ENCODE results near the gene CIAO3.

DNA sequence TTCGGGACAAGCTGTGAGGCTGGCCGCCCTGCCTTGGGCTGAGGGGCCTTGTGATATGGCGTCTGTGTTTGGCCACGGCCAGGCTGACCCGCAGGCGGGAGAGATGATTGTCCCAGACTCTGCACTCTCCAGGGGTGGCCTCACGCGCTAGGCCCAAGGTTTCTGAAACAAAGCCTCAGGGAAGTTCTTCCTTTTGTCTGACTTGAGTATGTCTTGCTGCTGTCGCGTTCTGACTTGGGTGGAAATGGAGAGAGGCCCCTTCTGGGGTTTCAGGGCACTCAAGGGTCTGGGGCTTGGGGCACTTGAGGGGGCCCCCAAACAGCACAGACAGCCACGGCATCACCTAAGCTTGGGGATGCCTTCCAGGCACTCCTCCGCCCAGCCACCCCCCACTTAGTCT is 29.7 kb downstream of the CIAO3 start:
- TF ChIP-seq, protein P1, sequence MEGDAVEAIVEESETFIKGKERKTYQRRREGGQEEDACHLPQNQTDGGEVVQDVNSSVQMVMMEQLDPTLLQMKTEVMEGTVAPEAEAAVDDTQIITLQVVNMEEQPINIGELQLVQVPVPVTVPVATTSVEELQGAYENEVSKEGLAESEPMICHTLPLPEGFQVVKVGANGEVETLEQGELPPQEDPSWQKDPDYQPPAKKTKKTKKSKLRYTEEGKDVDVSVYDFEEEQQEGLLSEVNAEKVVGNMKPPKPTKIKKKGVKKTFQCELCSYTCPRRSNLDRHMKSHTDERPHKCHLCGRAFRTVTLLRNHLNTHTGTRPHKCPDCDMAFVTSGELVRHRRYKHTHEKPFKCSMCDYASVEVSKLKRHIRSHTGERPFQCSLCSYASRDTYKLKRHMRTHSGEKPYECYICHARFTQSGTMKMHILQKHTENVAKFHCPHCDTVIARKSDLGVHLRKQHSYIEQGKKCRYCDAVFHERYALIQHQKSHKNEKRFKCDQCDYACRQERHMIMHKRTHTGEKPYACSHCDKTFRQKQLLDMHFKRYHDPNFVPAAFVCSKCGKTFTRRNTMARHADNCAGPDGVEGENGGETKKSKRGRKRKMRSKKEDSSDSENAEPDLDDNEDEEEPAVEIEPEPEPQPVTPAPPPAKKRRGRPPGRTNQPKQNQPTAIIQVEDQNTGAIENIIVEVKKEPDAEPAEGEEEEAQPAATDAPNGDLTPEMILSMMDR (optimal IDR thresholded peaks at IDR 0.05 in 1 of 3, IDR thresholded peaks at IDR 0.05 in 1 of 3, conservative IDR thresholded peaks at IDR 0.05 in 1 of 3; ENCODE audit: extremely low read depth in 1 of 3, insufficient read depth in 2 of 3, low read length in 3 of 3): no peak
- no peak for TF ChIP-seq EZH2 (IDR thresholded peaks at IDR 0.05; ENCODE audit: low read length)
